ENCODE measurements around the gene KIF2C. TPM values are rescaled to one million over a fixed set of nuclear protein-coding genes. Genes with fewer than 3 reads are reported as not detected.

KIF2C gene
- total RNA-seq, 1 experiment from 2014 or later, result 56.7 TPM

- peak; percentile 87 for DNase-seq (ENCODE audit: low spot score)
Observed at GRCh38 chr1:44775078-44775929, 35.7 kb downstream of the KIF2C start, which contains the start of gene RPS8. Gene RPS8 (plus strand): TSS chr1:44775540. CDS start chr1:44775597, 57 bp downstream.

GRCh38 chr1:44775930-44776729 lies 36.5 kb downstream of the KIF2C start:
- peak; percentile 20 for DNase-seq (ENCODE audit: low spot score)

- no peak for DNase-seq (ENCODE audit: low spot score)
Observed at GRCh38 chr1:44776730-44777068, 37.1 kb downstream of the KIF2C start.

- DNase-seq (ENCODE audit: low spot score), result no peak
Observed at GRCh38 chr1:44777547-44777946, 37.9 kb downstream of the KIF2C start.

GRCh38 chr1:44777969-44778635 lies 38.5 kb downstream of the KIF2C start:
- no peak for DNase-seq (ENCODE audit: low spot score)

GRCh38 chr1:44778705-44779576 lies 39.3 kb downstream of the KIF2C start:
- DNase-seq (ENCODE audit: low spot score), result no peak

GRCh38 chr1:44780583-44781121 lies 41.0 kb downstream of the KIF2C start:
- no peak for DNase-seq (ENCODE audit: low spot score)

- DNase-seq (ENCODE audit: low spot score), result no peak
Observed at GRCh38 chr1:44783697-44784093, 44.1 kb downstream of the KIF2C start.

GRCh38 chr1:44784094-44785028 lies 44.7 kb downstream of the KIF2C start:
- DNase-seq (ENCODE audit: low spot score), result no peak

- DNase-seq (ENCODE audit: low spot score), result no peak
Observed at GRCh38 chr1:44785029-44785380, 45.4 kb downstream of the KIF2C start.

- DNase-seq (ENCODE audit: low spot score), result no peak
Observed at GRCh38 chr1:44785501-44786137, 46.0 kb downstream of the KIF2C start.

- DNase-seq (ENCODE audit: low spot score), result no peak
Observed at GRCh38 chr1:44786138-44786840, 46.7 kb downstream of the KIF2C start.

- DNase-seq (ENCODE audit: low spot score), result no peak
Observed at GRCh38 chr1:44786841-44787426, 47.3 kb downstream of the KIF2C start.

- no peak for DNase-seq (ENCODE audit: low spot score)
Observed at GRCh38 chr1:44787506-44787905, 47.9 kb downstream of the KIF2C start.

GRCh38 chr1:44788120-44788860 lies 48.7 kb downstream of the KIF2C start, which contains the start of gene BEST4:
Gene BEST4 (minus strand): TSS chr1:44788170. CDS start chr1:44787705, 465 bp downstream.
- DNase-seq (ENCODE audit: low spot score), result no peak

GRCh38 chr1:44790968-44791801 lies 51.5 kb downstream of the KIF2C start:
- no peak for DNase-seq (ENCODE audit: low spot score)
